Gastrocnemius medialis (tissue), 4 donors: ENCODE results near the gene MEGF6. TPM values are rescaled to one million over a fixed set of nuclear protein-coding genes. Genes with fewer than 3 reads are reported as not detected.

Source experiments
- ATAC-seq, 2 donors: fragments of 150-250 bp; one replicate each; pipeline ENCODE4 v1.9.1; 2016
- DNase-seq, 2 donors: peaks; one replicate each; pipeline ENCODE4 v3.0.0-alpha.2; 2019
- H3K27ac ChIP-seq, 4 donors: fragments of 200-600 bp; sonication (generic); 1 replicate in 1 of 4; 2 replicates in 3 of 4; pipeline ENCODE4 v1.5.1; 2016 to 2018; ENCODE audit warnings: mild to moderate bottlenecking in 2 of 4, moderate library complexity in 1 of 4
- H3K27me3 ChIP-seq, 3 donors: fragments of 200-600 bp; sonication (generic) in 2 of 3; 1 replicate in 1 of 3; 2 replicates in 2 of 3; pipeline versions ENCODE4 v1.5.1 to v1.6.0; 2016 to 2019; ENCODE audit warnings: mild to moderate bottlenecking in 1 of 3, moderate library complexity in 1 of 3
- H3K36me3 ChIP-seq, 2 donors: fragments of 200-600 bp; sonication (generic) in 1 of 2; one replicate each; pipeline ENCODE4 v1.5.1; 2017 to 2018
- H3K4me1 ChIP-seq, 2 donors: fragments of 200-600 bp; sonication (generic) in 1 of 2; one replicate each; pipeline ENCODE4 v1.5.1; 2016 to 2017; ENCODE audit warnings: mild to moderate bottlenecking in 2 of 2
- H3K4me3 ChIP-seq, 4 donors: fragments of 200-600 bp; sonication (generic) in 3 of 4; 1 replicate in 1 of 4; 2 replicates in 3 of 4; pipeline ENCODE4 v1.5.1; 2016 to 2019; ENCODE audit warnings: mild to moderate bottlenecking in 2 of 4
- H3K9me3 ChIP-seq, 3 donors: fragments of 200-600 bp; sonication (generic) in 2 of 3; 1 replicate in 1 of 3; 2 replicates in 2 of 3; pipeline ENCODE4 v1.5.1; 2016 to 2019
- POLR2A ChIP-seq, 2 donors: fragments of 450-650 bp; IDR thresholded peaks; one replicate each; pipeline ENCODE4 v1.6.1; 2017; ENCODE audit warnings: antibody characterized with exemption in 2 of 2, mild to moderate bottlenecking in 2 of 2, moderate library complexity in 2 of 2
- in situ Hi-C, 4 donors: fragments of 200-750 bp; cut with MboI; loops; one replicate each; pipeline versions ENCODE4 v1.15.0 to v1.8.0; 2017; ENCODE audit warnings: low sequenced_read_pairs in 4 of 4
- intact Hi-C: fragments of 100-400 bp; cut with DNase I; formaldehyde crosslinking; loops from one replicate; pipeline ENCODE4 v1.15.1; 2023; ENCODE audit warnings: low total_unique reads
- total RNA-seq, 4 donors: library from RNA; depleted of rRNA; stranded (reverse); fragments of >200 nt; gene quantifications; one replicate each; pipeline versions ENCODE4 v1.1.0 to v1.2.3, GENCODE V29; 2016
- TF ChIP-seq, protein P1 (sequence below), 5 experiments: fragments of 450-650 bp in 3 of 5; fragments of 200-600 bp in 2 of 5; sonication (generic) in 2 of 5; IDR thresholded peaks in 4 of 5; conservative IDR thresholded peaks in 1 of 5; 1 replicate in 4 of 5; 2 replicates in 1 of 5; pipeline ENCODE4 v1.5.1; 2016 to 2019; ENCODE audit warnings: antibody characterized with exemption in 5 of 5, mild to moderate bottlenecking in 3 of 5, moderate library complexity in 3 of 5

MEGF6 gene
- total RNA-seq, 4 donors from 2014 or later: 1.9 to 5.7 (median 4.9) TPM

DNA sequence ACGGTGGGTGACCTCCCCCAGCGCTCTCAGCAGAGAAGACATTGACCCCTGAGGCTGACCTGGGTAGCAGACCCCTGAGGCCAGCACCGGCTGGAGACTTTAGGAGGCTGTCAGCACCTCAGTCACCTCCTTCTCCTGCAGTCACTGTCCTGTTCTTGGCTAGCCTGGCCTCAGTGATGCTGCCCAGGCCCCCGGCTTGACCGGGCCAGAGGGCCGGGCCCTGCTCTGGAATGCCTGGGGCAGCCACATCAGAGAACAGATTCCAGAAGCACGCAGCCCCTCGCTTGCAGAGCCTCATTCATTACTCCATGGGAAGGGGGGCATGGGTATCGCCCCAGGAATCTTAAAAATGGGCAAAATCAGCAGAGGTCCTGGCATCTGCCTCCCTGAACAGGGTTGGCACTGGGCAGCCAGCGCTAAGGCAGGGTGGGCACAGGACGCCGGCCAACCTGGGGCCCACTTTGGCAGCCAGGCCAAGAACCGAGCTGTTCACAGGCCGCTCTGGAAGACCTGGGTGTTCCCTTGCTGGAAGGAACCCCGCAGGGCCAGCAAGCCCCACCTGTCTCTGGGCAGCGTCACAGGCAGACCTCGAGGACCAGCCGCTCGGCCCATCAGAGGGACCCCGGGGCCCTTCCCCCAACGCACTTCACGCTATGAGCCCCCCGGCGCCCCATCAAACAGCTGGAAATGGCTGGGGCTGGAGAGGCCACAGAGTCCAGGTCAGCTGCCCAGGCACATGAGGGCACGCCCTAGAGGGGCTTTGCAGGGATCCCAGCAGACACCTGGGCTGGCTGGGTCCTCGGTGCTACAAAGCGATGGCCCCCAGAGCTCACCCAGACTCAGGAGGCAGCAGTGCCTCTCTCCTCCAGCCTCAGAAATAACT, 45.1 kb downstream of the MEGF6 start:
- Histone ChIP-seq H3K27ac (no peak overlapping the region), H3K9me3 (no peaks in the 10 kb centered on the region), H3K27me3 (no peaks in the 10 kb centered on the region), H3K4me1 (no peaks in the 10 kb centered on the region), H3K36me3 (no peaks in the 10 kb centered on the region), H3K4me3 (no peak overlapping the region)
- DNase-seq (no peak), ATAC-seq (no peak)
- intact Hi-C loops: no loop called here
- in situ Hi-C loops: no loop called here
- TF ChIP-seq POLR2A (IDR thresholded peaks at IDR 0.05): no peak
- TF ChIP-seq, protein P1, sequence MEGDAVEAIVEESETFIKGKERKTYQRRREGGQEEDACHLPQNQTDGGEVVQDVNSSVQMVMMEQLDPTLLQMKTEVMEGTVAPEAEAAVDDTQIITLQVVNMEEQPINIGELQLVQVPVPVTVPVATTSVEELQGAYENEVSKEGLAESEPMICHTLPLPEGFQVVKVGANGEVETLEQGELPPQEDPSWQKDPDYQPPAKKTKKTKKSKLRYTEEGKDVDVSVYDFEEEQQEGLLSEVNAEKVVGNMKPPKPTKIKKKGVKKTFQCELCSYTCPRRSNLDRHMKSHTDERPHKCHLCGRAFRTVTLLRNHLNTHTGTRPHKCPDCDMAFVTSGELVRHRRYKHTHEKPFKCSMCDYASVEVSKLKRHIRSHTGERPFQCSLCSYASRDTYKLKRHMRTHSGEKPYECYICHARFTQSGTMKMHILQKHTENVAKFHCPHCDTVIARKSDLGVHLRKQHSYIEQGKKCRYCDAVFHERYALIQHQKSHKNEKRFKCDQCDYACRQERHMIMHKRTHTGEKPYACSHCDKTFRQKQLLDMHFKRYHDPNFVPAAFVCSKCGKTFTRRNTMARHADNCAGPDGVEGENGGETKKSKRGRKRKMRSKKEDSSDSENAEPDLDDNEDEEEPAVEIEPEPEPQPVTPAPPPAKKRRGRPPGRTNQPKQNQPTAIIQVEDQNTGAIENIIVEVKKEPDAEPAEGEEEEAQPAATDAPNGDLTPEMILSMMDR (IDR thresholded peaks at IDR 0.05 in 4 of 5, conservative IDR thresholded peaks at IDR 0.05 in 1 of 5): no peak

DNA sequence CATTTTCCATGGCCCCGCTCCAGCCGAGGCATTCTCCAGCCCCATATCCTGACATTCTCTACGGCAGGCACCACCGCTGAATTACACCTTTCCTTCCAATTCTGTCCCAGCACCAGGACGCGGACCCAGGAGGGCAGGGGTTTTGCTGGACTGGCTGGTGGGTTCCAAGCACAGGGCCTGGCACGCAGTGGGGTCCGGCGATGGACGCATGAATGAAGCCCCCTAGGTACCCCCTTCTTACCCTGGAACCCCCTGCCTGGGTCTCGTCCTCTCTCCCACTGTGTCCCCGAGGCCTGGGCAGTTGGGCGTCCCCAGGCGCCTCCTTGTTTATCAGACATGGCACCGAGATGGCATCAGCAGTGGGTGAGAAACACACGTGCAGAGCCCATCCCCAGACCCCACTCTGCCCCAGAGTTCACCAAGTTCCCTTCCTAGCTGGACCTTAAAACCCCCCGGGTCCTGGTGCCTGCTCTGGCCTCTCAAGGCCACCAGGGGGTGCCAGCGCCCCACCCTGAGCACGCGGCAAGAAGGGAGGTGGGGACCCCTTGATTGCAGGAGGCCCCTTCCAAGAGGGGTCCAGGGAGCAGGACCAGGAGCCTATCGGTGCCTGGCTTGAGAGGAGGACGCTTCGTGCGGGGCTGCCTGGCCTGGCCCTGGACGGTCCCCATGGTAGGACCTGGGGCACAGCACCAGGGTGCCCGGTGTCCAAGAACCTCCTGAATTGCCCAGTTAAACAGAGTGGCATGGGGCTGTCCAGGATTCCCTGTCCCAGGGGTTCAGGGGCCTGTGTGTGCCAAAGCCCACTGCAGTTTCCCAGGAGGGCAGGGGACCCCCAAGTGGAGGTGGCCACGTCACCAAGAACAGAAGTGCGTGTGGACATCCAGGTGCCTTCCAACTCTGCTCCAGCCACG, 46.1 kb downstream of the MEGF6 start:
- no peaks in the 10 kb centered on the region for H3K36me3 ChIP-seq
- intact Hi-C loops (loop anchor here (1.0 kb wide), 1 partner anchor 54 kb away; no protein-coding TSS in a partner anchor), in situ Hi-C loops (no loop called here)
- H3K4me3 ChIP-seq: no peak overlapping the region
- no peaks in the 10 kb centered on the region for H3K9me3 ChIP-seq
- peak in 1 of 2 donors; percentile 51 for ATAC-seq
- no peak for DNase-seq
- no peak for TF ChIP-seq POLR2A (IDR thresholded peaks at IDR 0.05)
- TF ChIP-seq, protein P1 (IDR thresholded peaks at IDR 0.05 in 4 of 5, conservative IDR thresholded peaks at IDR 0.05 in 1 of 5): peak; percentile 70 to 87 (median 80)
- H3K27ac ChIP-seq: no peak overlapping the region
- no peaks in the 10 kb centered on the region for H3K27me3 ChIP-seq
- H3K4me1 ChIP-seq: no peaks in the 10 kb centered on the region

DNA sequence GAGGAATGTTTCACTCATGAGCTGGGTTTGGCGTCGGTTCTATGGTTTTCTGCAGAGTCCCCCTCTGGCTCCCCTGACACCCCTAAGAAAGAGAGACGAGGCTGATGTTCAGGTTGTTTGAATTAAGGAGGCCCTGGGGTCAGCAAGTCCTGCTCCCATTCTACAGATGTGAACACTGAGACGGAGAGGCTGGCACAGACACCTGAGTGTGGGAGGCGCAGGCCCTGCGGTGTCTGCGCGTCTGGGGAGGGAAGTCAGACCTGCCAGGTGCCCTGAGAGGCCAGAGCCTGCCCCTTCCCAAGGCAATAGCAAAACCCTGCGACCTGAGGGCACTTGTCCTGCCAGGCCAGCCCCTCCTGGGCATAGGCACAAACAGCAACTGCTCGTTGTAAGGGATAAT, 47.7 kb downstream of the MEGF6 start:
- H3K27me3 ChIP-seq: no peaks in the 10 kb centered on the region
- intact Hi-C loops (no loop called here), in situ Hi-C loops (no loop called here)
- TF ChIP-seq, protein P1 (IDR thresholded peaks at IDR 0.05 in 4 of 5, conservative IDR thresholded peaks at IDR 0.05 in 1 of 5): no peak
- no peak for TF ChIP-seq POLR2A (IDR thresholded peaks at IDR 0.05)
- no peak overlapping the region for H3K4me3 ChIP-seq
- ATAC-seq: no peak
- H3K9me3 ChIP-seq: no peaks in the 10 kb centered on the region
- H3K27ac ChIP-seq: no peak overlapping the region
- H3K4me1 ChIP-seq: no peaks in the 10 kb centered on the region
- no peaks in the 10 kb centered on the region for H3K36me3 ChIP-seq
- DNase-seq: no peak

DNA sequence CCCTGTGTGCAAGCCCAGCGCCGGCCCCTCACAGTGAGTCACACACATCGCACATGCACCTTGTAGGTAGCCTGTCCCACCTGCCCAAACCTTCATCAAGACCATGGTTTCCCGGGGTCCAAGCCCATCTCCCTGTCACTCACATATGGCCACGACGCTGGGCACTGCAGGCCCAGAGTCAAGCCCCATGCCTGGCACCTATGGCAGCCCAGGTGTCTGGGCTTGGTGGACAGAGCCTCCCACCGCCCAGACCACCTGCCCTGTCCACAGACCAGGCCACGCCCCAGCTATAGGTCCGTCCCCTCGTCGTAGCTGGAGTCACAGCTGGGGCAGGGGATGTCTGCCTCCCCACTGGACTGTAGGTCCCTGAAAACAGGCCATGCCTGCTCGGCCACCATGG, 48.2 kb downstream of the MEGF6 start:
- Histone ChIP-seq H3K4me3 (no peak overlapping the region), H3K27me3 (no peaks in the 10 kb centered on the region), H3K9me3 (no peaks in the 10 kb centered on the region), H3K36me3 (no peaks in the 10 kb centered on the region), H3K27ac (no peak overlapping the region), H3K4me1 (no peaks in the 10 kb centered on the region)
- in situ Hi-C loops (no loop called here), intact Hi-C loops (no loop called here)
- ATAC-seq (no peak), DNase-seq (no peak)
- TF ChIP-seq POLR2A (IDR thresholded peaks at IDR 0.05): no peak
- TF ChIP-seq, protein P1 (IDR thresholded peaks at IDR 0.05 in 4 of 5, conservative IDR thresholded peaks at IDR 0.05 in 1 of 5): no peak
